Duodenal mucosa (tissue), 2 donors: ENCODE results near the gene BARD1.

ENCODE experiments used
- H3K27ac ChIP-seq: one replicate; pipeline ENCODE4 v1.7.0; 2013; ENCODE audit warnings: low read depth, low read length
- H3K27me3 ChIP-seq, 2 donors: one replicate each; pipeline ENCODE4 v1.7.0; 2013; ENCODE audit warnings: low read length in 2 of 2, control low read depth in 1 of 2; ENCODE audit not compliant: insufficient read depth in 2 of 2, control insufficient read depth in 1 of 2
- H3K36me3 ChIP-seq, 2 donors: one replicate each; pipeline ENCODE4 v1.7.0; 2013; ENCODE audit warnings: low read length in 2 of 2, control low read depth in 1 of 2; ENCODE audit not compliant: insufficient read depth in 2 of 2, control insufficient read depth in 1 of 2
- H3K4me1 ChIP-seq, 2 donors: one replicate each; pipeline ENCODE4 v1.7.0; 2013; ENCODE audit warnings: low read length in 2 of 2, control low read depth in 1 of 2; ENCODE audit not compliant: insufficient read depth in 2 of 2, control insufficient read depth in 1 of 2
- H3K4me3 ChIP-seq, 2 donors: one replicate each; pipeline ENCODE4 v1.7.0; 2013; ENCODE audit warnings: low read length in 2 of 2, low read depth in 1 of 2
- H3K9ac ChIP-seq, 2 donors: one replicate each; pipeline ENCODE4 v1.7.0; 2013; ENCODE audit warnings: low read length in 2 of 2, low read depth in 1 of 2
- H3K9me3 ChIP-seq, 2 donors: one replicate each; pipeline ENCODE4 v1.7.0; 2013; ENCODE audit warnings: low read length in 2 of 2, control low read depth in 1 of 2; ENCODE audit not compliant: control insufficient read depth in 1 of 2

Gene BARD1

GRCh38 chr2:214774108-214774507 lies 35.4 kb downstream of the BARD1 start:
- no peaks in the 10 kb centered on the region for H3K4me1 ChIP-seq
- H3K27ac ChIP-seq: no peak overlapping the region
- no peak overlapping the region for H3K4me3 ChIP-seq
- H3K9me3 ChIP-seq: peaks cover 0 to 5% of the 10 kb centered on the region in 2 donors
- H3K9ac ChIP-seq: no peak overlapping the region
- no peaks in the 10 kb centered on the region for H3K27me3 ChIP-seq
- H3K36me3 ChIP-seq: peaks cover 0 to 4% of the 10 kb centered on the region in 2 donors

GRCh38 chr2:214772443-214773015 lies 37.0 kb downstream of the BARD1 start:
- H3K27ac ChIP-seq: no peak overlapping the region

GRCh38 chr2:214765180-214765579 lies 44.3 kb downstream of the BARD1 start:
- Histone ChIP-seq H3K4me3 (no peak overlapping the region), H3K27ac (no peak overlapping the region), H3K9me3 (no peaks in the 10 kb centered on the region), H3K27me3 (no peaks in the 10 kb centered on the region), H3K4me1 (no peaks in the 10 kb centered on the region), H3K9ac (no peak overlapping the region), H3K36me3 (peaks cover 4 to 11% of the 10 kb centered on the region in 2 donors)

More at GRCh38 chr2:214772443-214773015, 37.0 kb downstream of the BARD1 start:
- no peak overlapping the region for H3K9ac ChIP-seq
- no peak overlapping the region for H3K4me3 ChIP-seq
- H3K9me3 ChIP-seq: peaks cover 0 to 5% of the 10 kb centered on the region in 2 donors
- no peaks in the 10 kb centered on the region for H3K4me1 ChIP-seq
- H3K36me3 ChIP-seq: peaks cover 0 to 4% of the 10 kb centered on the region in 2 donors
- H3K27me3 ChIP-seq: no peaks in the 10 kb centered on the region

GRCh38 chr2:214753455-214753854 lies 56.0 kb downstream of the BARD1 start:
- no peaks in the 10 kb centered on the region for H3K27me3 ChIP-seq
- no peak overlapping the region for H3K9ac ChIP-seq
- H3K4me3 ChIP-seq: no peak overlapping the region
- H3K27ac ChIP-seq: no peak overlapping the region
- H3K36me3 ChIP-seq: peaks cover 4 to 21% of the 10 kb centered on the region in 2 donors
- H3K9me3 ChIP-seq: no peaks in the 10 kb centered on the region
- no peaks in the 10 kb centered on the region for H3K4me1 ChIP-seq

- no peaks in the 10 kb centered on the region for H3K27me3 ChIP-seq
- peaks cover 4 to 21% of the 10 kb centered on the region in 2 donors for H3K36me3 ChIP-seq
- H3K4me3 ChIP-seq: no peak overlapping the region
- no peaks in the 10 kb centered on the region for H3K9me3 ChIP-seq
- no peak overlapping the region for H3K9ac ChIP-seq
- no peaks in the 10 kb centered on the region for H3K4me1 ChIP-seq
- H3K27ac ChIP-seq: no peak overlapping the region
Observed at GRCh38 chr2:214750529-214750928, 59.0 kb downstream of the BARD1 start.

- Histone ChIP-seq H3K27ac (no peak overlapping the region), H3K36me3 (peaks cover 4 to 34% of the 10 kb centered on the region in 2 donors), H3K9ac (no peak overlapping the region)
Observed at GRCh38 chr2:214747992-214748391, 61.5 kb downstream of the BARD1 start.

GRCh38 chr2:214742119-214742518 lies 67.4 kb downstream of the BARD1 start:
- no peaks in the 10 kb centered on the region for H3K27me3 ChIP-seq
- H3K4me1 ChIP-seq: no peaks in the 10 kb centered on the region
- no peaks in the 10 kb centered on the region for H3K9me3 ChIP-seq
- no peak overlapping the region for H3K4me3 ChIP-seq
- H3K36me3 ChIP-seq: peaks cover 3 to 12% of the 10 kb centered on the region in 2 donors
- no peak overlapping the region for H3K9ac ChIP-seq
- no peak overlapping the region for H3K27ac ChIP-seq

More at GRCh38 chr2:214747992-214748391, 61.5 kb downstream of the BARD1 start:
- Histone ChIP-seq H3K27me3 (no peaks in the 10 kb centered on the region), H3K4me1 (no peaks in the 10 kb centered on the region), H3K4me3 (no peak overlapping the region), H3K9me3 (no peaks in the 10 kb centered on the region)

- Histone ChIP-seq H3K9ac (no peak overlapping the region), H3K4me3 (no peak overlapping the region), H3K27ac (no peak overlapping the region), H3K36me3 (peaks cover 3 to 12% of the 10 kb centered on the region in 2 donors), H3K4me1 (no peaks in the 10 kb centered on the region), H3K27me3 (no peaks in the 10 kb centered on the region), H3K9me3 (no peaks in the 10 kb centered on the region)
Observed at GRCh38 chr2:214740867-214741395, 68.6 kb downstream of the BARD1 start.

- Histone ChIP-seq H3K36me3 (peaks cover 0 to 4% of the 10 kb centered on the region in 2 donors), H3K4me1 (no peaks in the 10 kb centered on the region), H3K9ac (no peak overlapping the region), H3K4me3 (no peak overlapping the region), H3K27ac (no peak overlapping the region), H3K9me3 (no peaks in the 10 kb centered on the region), H3K27me3 (no peaks in the 10 kb centered on the region)
Observed at GRCh38 chr2:214737188-214737587, 72.3 kb downstream of the BARD1 start.

- Histone ChIP-seq H3K9me3 (no peaks in the 10 kb centered on the region), H3K4me1 (no peaks in the 10 kb centered on the region), H3K9ac (no peak overlapping the region), H3K27me3 (no peaks in the 10 kb centered on the region), H3K36me3 (peaks cover 0 to 21% of the 10 kb centered on the region in 2 donors), H3K27ac (no peak overlapping the region), H3K4me3 (no peak overlapping the region)
Observed at GRCh38 chr2:214730800-214731407, 78.6 kb downstream of the BARD1 start.
